Endothelial cell of umbilical vein (primary cell): ENCODE data around the gene KRT81. TPM values are rescaled to one million over a fixed set of nuclear protein-coding genes. Genes with fewer than 3 reads are reported as not detected.

Experiments
- BruUV-seq: library from RNA; stranded (reverse); fragments of 400-500 nt; replicated peaks from 2 replicates; lab custom pipeline; 2021; lab: Mats Ljungman, UMichigan
- CTCF ChIA-PET: fragments of 300-600, 350-600 bp; sonication (Branson Sonifier 250); formaldehyde crosslinking; loops from one replicate; lab custom pipeline; 2021; ENCODE audit warnings: antibody characterized with exemption, inconsistent platforms; lab: Charles Lee
- POLR2A ChIA-PET: fragments of 300-600, 350-600 bp; sonication (Branson Sonifier 250); formaldehyde crosslinking; loops from one replicate; lab custom pipeline; 2021; ENCODE audit warnings: antibody characterized with exemption, inconsistent platforms; lab: Charles Lee
- DNase-seq: peaks from one replicate; pipeline ENCODE4 v3.0.0-alpha.2; 2011; ENCODE audit warnings: low read depth, low spot score
- FAIRE-seq: peaks from 2 replicates; lab custom pipeline; 2011; peaks lifted over from hg19 to GRCh38; lab: Jason Lieb, UNC
- H2AFZ ChIP-seq: 2 replicates; pipeline ENCODE4 v1.6.0; 2012; ENCODE audit warnings: low read depth, low read length, control low read depth, inconsistent platforms
- H3K27ac ChIP-seq: 2 replicates; pipeline ENCODE4 v1.5.1; 2011; ENCODE audit warnings: low read depth, mild to moderate bottlenecking, control low read depth, low read length, moderate library complexity; ENCODE audit not compliant: insufficient read depth
- H3K27me3 ChIP-seq, 2 experiments: 2 replicates each; pipeline versions ENCODE4 v1.6.0 to v1.6.1; 2011; ENCODE audit warnings: low read length in 2 of 2, mixed read lengths in 1 of 2; ENCODE audit not compliant: control insufficient read depth in 2 of 2, insufficient read depth in 2 of 2
- H3K36me3 ChIP-seq, 2 experiments: 2 replicates in 1 of 2; 3 replicates in 1 of 2; pipeline ENCODE4 v1.5.1; 2011; ENCODE audit warnings: low read length in 2 of 2, mild to moderate bottlenecking in 1 of 2, moderate library complexity in 1 of 2; ENCODE audit not compliant: control insufficient read depth in 2 of 2, insufficient read depth in 2 of 2; ENCODE audit errors: extremely low read depth in 1 of 2
- H3K4me1 ChIP-seq: 3 replicates; pipeline ENCODE4 v1.5.1; 2011; ENCODE audit warnings: mild to moderate bottlenecking, low read length; ENCODE audit not compliant: control insufficient read depth, insufficient read depth; ENCODE audit errors: extremely low read depth
- H3K4me2 ChIP-seq: 2 replicates; pipeline ENCODE4 v1.6.1; 2011; ENCODE audit warnings: low read length, control low read depth, mixed read lengths; ENCODE audit not compliant: insufficient read depth
- H3K4me3 ChIP-seq, 3 experiments: fragments of 200-600 bp in 1 of 3; sonication (generic), shearing (Covaris generic) in 1 of 3; replicated peaks in 1 of 3; 2 replicates each; pipeline ENCODE4 v1.5.1; 2011 to 2016; ENCODE audit warnings: control low read depth in 3 of 3, low read length in 3 of 3, mild to moderate bottlenecking in 2 of 3, inconsistent platforms in 1 of 3, low read depth in 1 of 3, moderate library complexity in 1 of 3; ENCODE audit not compliant: insufficient read depth in 1 of 3
- H3K79me2 ChIP-seq: 2 replicates; pipeline ENCODE4 v1.6.0; 2012; ENCODE audit warnings: low read length, inconsistent platforms; ENCODE audit not compliant: control insufficient read depth, insufficient read depth
- H3K9ac ChIP-seq: replicated peaks from 2 replicates; pipeline ENCODE3; 2011; ENCODE audit warnings: low read length, control low read depth; ENCODE audit not compliant: insufficient read depth; ENCODE audit errors: extremely low read depth
- H3K9me1 ChIP-seq: replicated peaks from 3 replicates; pipeline ENCODE4 v1.6.0; 2011; ENCODE audit warnings: mild to moderate bottlenecking, low read length; ENCODE audit not compliant: control insufficient read depth, insufficient read depth; ENCODE audit errors: extremely low read depth
- H3K9me3 ChIP-seq: replicated peaks from 2 replicates; pipeline ENCODE4 v1.5.1; 2012; ENCODE audit warnings: low read length, inconsistent platforms; ENCODE audit not compliant: control insufficient read depth, insufficient read depth
- H4K20me1 ChIP-seq: replicated peaks from 2 replicates; pipeline ENCODE3; 2011; ENCODE audit warnings: mild to moderate bottlenecking, low read length; ENCODE audit not compliant: control insufficient read depth, insufficient read depth; ENCODE audit errors: extremely low read depth
- FOS ChIP-seq: IDR thresholded peaks from 2 replicates; pipeline ENCODE4 v1.6.1; 2011; ENCODE audit warnings: mild to moderate bottlenecking, low read length, moderate library complexity, borderline replicate concordance; ENCODE audit not compliant: insufficient read depth
- GATA2 ChIP-seq: IDR thresholded peaks from 2 replicates; pipeline ENCODE4 v1.7.0; 2011; ENCODE audit warnings: low read depth, mild to moderate bottlenecking, moderate library complexity, mixed read lengths, low read length; ENCODE audit not compliant: insufficient read length, insufficient read depth
- POLR2A ChIP-seq: IDR thresholded peaks from 2 replicates; pipeline ENCODE4 v1.6.1; 2012; ENCODE audit warnings: low read depth, mild to moderate bottlenecking, control low read depth, low read length
- POLR2AphosphoS5 ChIP-seq: IDR thresholded peaks from 2 replicates; pipeline ENCODE4 v1.6.1; 2012; ENCODE audit warnings: low read depth, mild to moderate bottlenecking, control low read depth, low read length, moderate library complexity; ENCODE audit not compliant: insufficient read depth
- dilution Hi-C: fragments of 300-500 bp; cut with MboI; formaldehyde crosslinking; loops from one replicate; pipeline ENCODE4 v1.15.0; 2019; ENCODE audit warnings: low sequenced_read_pairs; ENCODE audit not compliant: extremely low pct_ligation_motif_present
- intact Hi-C: fragments of 100-400 bp; cut with micrococcal nuclease; formaldehyde crosslinking; loops from one replicate; pipeline ENCODE4 v1.10.0; 2022
- polyA plus RNA-seq, 4 experiments: library from polyadenylated mRNA; depleted of rRNA in 3 of 4; stranded (reverse) in 3 of 4; unstranded in 1 of 4; fragments of >200 nt; gene quantifications; 2 replicates each; pipeline versions ENCODE4 v1.2.1 to v1.2.3, GENCODE V29; 2011 to 2012; ENCODE audit warnings: missing spikeins in 1 of 4
- total RNA-seq: library from RNA; stranded (reverse); gene quantifications from 2 replicates; pipeline ENCODE4 v1.2.3, GENCODE V29; 2021
- TF ChIP-seq, protein P1 (sequence below), 2 donors: IDR thresholded peaks; 1 replicate in 1 of 2; 2 replicates in 1 of 2; pipeline ENCODE4 v1.5.1; 2011; ENCODE audit warnings: low read length in 2 of 2, mild to moderate bottlenecking in 2 of 2, moderate library complexity in 2 of 2, control low read depth in 1 of 2, inconsistent platforms in 1 of 2, low read depth in 1 of 2; ENCODE audit not compliant: insufficient read depth in 1 of 2; ENCODE audit errors: extremely low read depth in 1 of 2
- TF ChIP-seq, protein P2 (sequence below): IDR thresholded peaks from 2 replicates; pipeline ENCODE4 v1.6.1; 2011; ENCODE audit not compliant: insufficient read depth, insufficient read length

The KRT81 gene
- total and polyA plus RNA-seq, 2 donors (not counting 3 experiments of a cell fraction or from before 2014, with no cell fraction given) = not detected

DNA sequence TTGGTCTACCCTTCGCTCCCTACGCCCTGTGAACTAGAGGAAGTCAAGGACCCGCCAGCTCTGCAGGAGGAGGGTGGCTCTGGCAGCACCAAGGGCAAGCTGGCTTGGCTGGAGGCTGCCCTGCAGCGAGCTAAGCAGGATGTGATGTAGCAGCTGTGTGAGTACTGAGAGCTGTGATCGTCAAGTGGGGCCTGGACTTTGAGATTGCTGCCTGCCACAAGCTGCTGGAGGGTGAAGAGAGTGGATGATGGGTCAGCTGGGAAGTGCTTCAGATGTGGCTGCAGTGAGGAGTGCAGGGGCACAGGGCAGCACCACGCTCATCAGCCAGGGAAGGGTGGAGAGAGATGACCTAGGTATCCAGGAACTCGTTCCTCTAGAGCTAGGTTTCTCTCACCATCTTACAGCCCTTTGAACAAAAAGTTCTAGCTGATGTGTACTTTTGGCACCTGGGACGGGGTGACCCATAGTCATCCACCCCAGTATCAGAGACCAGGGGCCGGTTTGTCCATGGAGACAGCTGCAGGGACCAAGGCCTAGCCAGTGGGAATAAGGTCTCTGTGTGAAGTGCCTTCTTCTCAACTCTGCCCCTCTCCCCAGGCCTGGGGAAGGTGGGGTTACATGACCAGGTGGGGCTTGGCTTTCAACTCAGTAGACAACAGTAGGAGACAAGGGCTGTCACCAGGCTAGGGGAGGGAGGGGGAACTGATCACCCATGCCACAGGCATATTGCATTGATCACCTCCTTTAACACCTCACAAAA lies 13.7 kb downstream of the KRT81 start:
- BruUV-seq = no TSS peak
- DNase-seq (no peak), FAIRE-seq (no peak)
- Histone ChIP-seq H3K27ac (no peak overlapping the region), H3K79me2 (no peaks in the 10 kb centered on the region), H3K36me3 (no peaks in the 10 kb centered on the region), H3K9me3 (no peaks in the 10 kb centered on the region), H3K4me1 (peaks cover 3% of the 10 kb centered on the region), H3K9me1 (no peaks in the 10 kb centered on the region), H3K9ac (no peak overlapping the region), H3K27me3 (peaks cover 12 to 13% of the 10 kb centered on the region in 2 experiments), H3K4me2 (no peak overlapping the region), H4K20me1 (no peaks in the 10 kb centered on the region), H3K4me3 (no peak overlapping the region), H2AFZ (no peak overlapping the region)
- POLR2A ChIA-PET = no interaction called here
- TF ChIP-seq POLR2A (no peak), POLR2AphosphoS5 (no peak), FOS (no peak), GATA2 (no peak)
- TF ChIP-seq, protein P1, sequence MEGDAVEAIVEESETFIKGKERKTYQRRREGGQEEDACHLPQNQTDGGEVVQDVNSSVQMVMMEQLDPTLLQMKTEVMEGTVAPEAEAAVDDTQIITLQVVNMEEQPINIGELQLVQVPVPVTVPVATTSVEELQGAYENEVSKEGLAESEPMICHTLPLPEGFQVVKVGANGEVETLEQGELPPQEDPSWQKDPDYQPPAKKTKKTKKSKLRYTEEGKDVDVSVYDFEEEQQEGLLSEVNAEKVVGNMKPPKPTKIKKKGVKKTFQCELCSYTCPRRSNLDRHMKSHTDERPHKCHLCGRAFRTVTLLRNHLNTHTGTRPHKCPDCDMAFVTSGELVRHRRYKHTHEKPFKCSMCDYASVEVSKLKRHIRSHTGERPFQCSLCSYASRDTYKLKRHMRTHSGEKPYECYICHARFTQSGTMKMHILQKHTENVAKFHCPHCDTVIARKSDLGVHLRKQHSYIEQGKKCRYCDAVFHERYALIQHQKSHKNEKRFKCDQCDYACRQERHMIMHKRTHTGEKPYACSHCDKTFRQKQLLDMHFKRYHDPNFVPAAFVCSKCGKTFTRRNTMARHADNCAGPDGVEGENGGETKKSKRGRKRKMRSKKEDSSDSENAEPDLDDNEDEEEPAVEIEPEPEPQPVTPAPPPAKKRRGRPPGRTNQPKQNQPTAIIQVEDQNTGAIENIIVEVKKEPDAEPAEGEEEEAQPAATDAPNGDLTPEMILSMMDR (IDR thresholded peaks at IDR 0.05; ENCODE audit: extremely low read depth in 1 of 2, insufficient read depth in 1 of 2, low read depth in 1 of 2, low read length in 2 of 2) = no peak
- TF ChIP-seq, protein P2, sequence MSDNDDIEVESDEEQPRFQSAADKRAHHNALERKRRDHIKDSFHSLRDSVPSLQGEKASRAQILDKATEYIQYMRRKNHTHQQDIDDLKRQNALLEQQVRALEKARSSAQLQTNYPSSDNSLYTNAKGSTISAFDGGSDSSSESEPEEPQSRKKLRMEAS = no peak
- intact Hi-C loops (loop anchor here (2.0 kb wide), 1 partner anchor 121 kb away; no protein-coding TSS in a partner anchor), dilution Hi-C loops (no loop called here)
- CTCF ChIA-PET = interaction anchor here (1.1 to 2.6 kb wide), 4 partner anchors 10 to 64 kb away, joined by 3 to 30 read pairs (median 4); no protein-coding TSS in a partner anchor
